H9 (cell line): ENCODE measurements around the gene CAB39L. TPM values are rescaled to one million over a fixed set of nuclear protein-coding genes. Genes with fewer than 3 reads are reported as not detected.

Experiments
- DNase-seq: peaks from one replicate; pipeline ENCODE4 v3.0.0-alpha.2; 2017
- H2AFZ ChIP-seq: one replicate; pipeline ENCODE4 v1.6.1; 2013; ENCODE audit warnings: mild to moderate bottlenecking, low read length, control low read depth, moderate library complexity
- H2AK5ac ChIP-seq: 2 replicates; pipeline ENCODE4 v1.6.1; 2013; ENCODE audit warnings: low read length, control low read depth, mixed read lengths; ENCODE audit not compliant: insufficient read length
- H2BK120ac ChIP-seq: one replicate; pipeline ENCODE4 v1.6.1; 2013; ENCODE audit warnings: low read depth, mild to moderate bottlenecking, low read length, control low read depth, inconsistent platforms; ENCODE audit not compliant: poor library complexity, severe bottlenecking
- H2BK12ac ChIP-seq: 2 replicates; pipeline ENCODE4 v1.6.1; 2013; ENCODE audit warnings: low read length, control low read depth, mixed read lengths, low read depth; ENCODE audit not compliant: insufficient read length
- H2BK15ac ChIP-seq: 2 replicates; pipeline ENCODE4 v1.6.1; 2013; ENCODE audit warnings: low read depth, low read length, control low read depth
- H2BK20ac ChIP-seq: one replicate; pipeline ENCODE4 v1.6.1; 2013; ENCODE audit warnings: low read depth, mild to moderate bottlenecking, low read length, control low read depth, inconsistent platforms; ENCODE audit not compliant: poor library complexity, severe bottlenecking
- H2BK5ac ChIP-seq: 2 replicates; pipeline ENCODE4 v1.6.1; 2013; ENCODE audit warnings: low read length, control low read depth, mixed read lengths; ENCODE audit not compliant: insufficient read length
- H3K14ac ChIP-seq: 2 replicates; pipeline ENCODE4 v1.6.1; 2013; ENCODE audit warnings: low read length, control low read depth; ENCODE audit not compliant: insufficient read depth
- H3K18ac ChIP-seq: 2 replicates; pipeline ENCODE4 v1.6.1; 2013; ENCODE audit warnings: low read depth, mild to moderate bottlenecking, mixed read lengths, low read length, control low read depth; ENCODE audit not compliant: insufficient read length
- H3K23ac ChIP-seq: 2 replicates; pipeline ENCODE4 v1.6.1; 2013; ENCODE audit warnings: low read length, control low read depth, mixed read lengths, low read depth; ENCODE audit not compliant: insufficient read length
- H3K23me2 ChIP-seq: 2 replicates; pipeline ENCODE4 v1.6.1; 2013; ENCODE audit warnings: low read depth, mild to moderate bottlenecking, mixed read lengths, low read length, control low read depth; ENCODE audit not compliant: insufficient read length, poor library complexity, severe bottlenecking
- H3K27ac ChIP-seq: 2 replicates; pipeline ENCODE4 v1.5.1; 2013; ENCODE audit warnings: low read length, control low read depth, mixed read lengths, low read depth; ENCODE audit not compliant: insufficient read length
- H3K27me3 ChIP-seq: 2 replicates; pipeline ENCODE4 v1.6.1; 2013; ENCODE audit warnings: low read length, control low read depth, inconsistent platforms; ENCODE audit not compliant: insufficient read depth
- H3K4ac ChIP-seq: 2 replicates; pipeline ENCODE4 v1.6.1; 2013; ENCODE audit warnings: low read depth, mild to moderate bottlenecking, control low read depth, inconsistent platforms, low read length, moderate library complexity
- H3K4me1 ChIP-seq: 2 replicates; pipeline ENCODE4 v1.6.1; 2013; ENCODE audit warnings: low read length, control low read depth, inconsistent platforms; ENCODE audit not compliant: insufficient read depth
- H3K4me2 ChIP-seq: 2 replicates; pipeline ENCODE4 v1.6.1; 2013; ENCODE audit warnings: low read length, control low read depth, mixed read lengths; ENCODE audit not compliant: insufficient read length, insufficient read depth
- H3K56ac ChIP-seq: 2 replicates; pipeline ENCODE4 v1.6.1; 2013; ENCODE audit warnings: low read depth, mild to moderate bottlenecking, mixed read lengths, low read length, control low read depth; ENCODE audit not compliant: insufficient read length
- H3K79me1 ChIP-seq: 2 replicates; pipeline ENCODE4 v1.6.1; 2013; ENCODE audit warnings: low read depth, mild to moderate bottlenecking, moderate library complexity, low read length, control low read depth, inconsistent platforms; ENCODE audit not compliant: insufficient read depth, poor library complexity, severe bottlenecking
- H3K79me2 ChIP-seq: 2 replicates; pipeline ENCODE4 v1.6.1; 2013; ENCODE audit warnings: low read length, control low read depth, inconsistent platforms; ENCODE audit not compliant: insufficient read depth
- H3K9ac ChIP-seq: 2 replicates; pipeline ENCODE4 v1.6.1; 2013; ENCODE audit warnings: low read length, control low read depth, mixed read lengths; ENCODE audit not compliant: insufficient read length; ENCODE audit errors: extremely low read depth
- H3K9me3 ChIP-seq: one replicate; pipeline ENCODE4 v1.6.1; 2013; ENCODE audit warnings: low read depth, low read length, inconsistent platforms; ENCODE audit not compliant: control insufficient read depth
- H3T11ph ChIP-seq: one replicate; pipeline ENCODE4 v1.6.1; 2013; ENCODE audit warnings: mild to moderate bottlenecking, low read length, control low read depth, inconsistent platforms
- H4K20me1 ChIP-seq: one replicate; pipeline ENCODE4 v1.6.1; 2013; ENCODE audit not compliant: control insufficient read depth, insufficient read length, insufficient read depth
- H4K5ac ChIP-seq: 2 replicates; pipeline ENCODE4 v1.6.1; 2013; ENCODE audit warnings: low read depth, mild to moderate bottlenecking, mixed read lengths, low read length, control low read depth; ENCODE audit not compliant: insufficient read length
- H4K8ac ChIP-seq: replicated peaks from 2 replicates; pipeline ENCODE4 v1.6.1; 2013; ENCODE audit warnings: low read length, control low read depth, mixed read lengths, low read depth; ENCODE audit not compliant: insufficient read length
- H4K91ac ChIP-seq: 2 replicates; pipeline ENCODE4 v1.6.1; 2013; ENCODE audit warnings: low read depth, mild to moderate bottlenecking, moderate library complexity, mixed read lengths, low read length, control low read depth; ENCODE audit not compliant: insufficient read length
- H3K27ac Mint-ChIP-seq, 3 experiments: 2 replicates in 2 of 3; 3 replicates in 1 of 3; pipeline ENCODE4 v1.8.0; 2020 to 2021; ENCODE audit warnings: mixed read lengths in 3 of 3, mild to moderate bottlenecking in 1 of 3, moderate library complexity in 1 of 3
- H3K27me3 Mint-ChIP-seq: 2 replicates; pipeline ENCODE4 v1.8.0; 2021; ENCODE audit warnings: low read depth, mild to moderate bottlenecking, moderate library complexity, mixed read lengths
- H3K36me3 Mint-ChIP-seq, 3 experiments: 2 replicates in 2 of 3; 3 replicates in 1 of 3; pipeline ENCODE4 v1.8.0; 2020 to 2021; ENCODE audit warnings: low read depth in 3 of 3, mixed read lengths in 3 of 3; ENCODE audit not compliant: insufficient read depth in 1 of 3
- H3K4me1 Mint-ChIP-seq, 2 experiments: 2 replicates each; pipeline ENCODE4 v1.8.0; 2020; ENCODE audit warnings: mixed read lengths in 2 of 2
- H3K4me3 Mint-ChIP-seq, 2 experiments: 2 replicates in 1 of 2; 3 replicates in 1 of 2; pipeline ENCODE4 v1.8.0; 2020 to 2021; ENCODE audit warnings: mild to moderate bottlenecking in 2 of 2, mixed read lengths in 2 of 2, moderate library complexity in 1 of 2
- H3K9me3 Mint-ChIP-seq, 2 experiments: 2 replicates in 1 of 2; 3 replicates in 1 of 2; pipeline ENCODE4 v1.8.0; 2020; ENCODE audit warnings: mild to moderate bottlenecking in 2 of 2, mixed read lengths in 2 of 2, moderate library complexity in 1 of 2
- WGBS: extraction: QIAGEN DNeasy Blood & Tissue Kit; methylation state at CpG from one replicate; pipeline ENCODE4 v1.1.7; 2013; ENCODE audit warnings: missing lambda C conversion rate, low lambda C conversion rate, mixed read lengths; ENCODE audit not compliant: insufficient read length; ENCODE audit errors: extremely low coverage; 5-methylcytosine and 5-hydroxymethylcytosine counted together
- total RNA-seq: library from RNA; stranded (reverse); gene quantifications from 2 replicates; pipeline ENCODE4 v1.2.1, GENCODE V29; 2021
- TF ChIP-seq, protein P1 (sequence below): fragments of 200-600 bp; sonication (generic); conservative IDR thresholded peaks from 3 replicates; pipeline ENCODE4 v1.8.0; 2021; ENCODE audit warnings: antibody characterized with exemption, mild to moderate bottlenecking

Gene CAB39L
- total RNA-seq, 1 experiment from 2014 or later = 6.0 TPM

DNA sequence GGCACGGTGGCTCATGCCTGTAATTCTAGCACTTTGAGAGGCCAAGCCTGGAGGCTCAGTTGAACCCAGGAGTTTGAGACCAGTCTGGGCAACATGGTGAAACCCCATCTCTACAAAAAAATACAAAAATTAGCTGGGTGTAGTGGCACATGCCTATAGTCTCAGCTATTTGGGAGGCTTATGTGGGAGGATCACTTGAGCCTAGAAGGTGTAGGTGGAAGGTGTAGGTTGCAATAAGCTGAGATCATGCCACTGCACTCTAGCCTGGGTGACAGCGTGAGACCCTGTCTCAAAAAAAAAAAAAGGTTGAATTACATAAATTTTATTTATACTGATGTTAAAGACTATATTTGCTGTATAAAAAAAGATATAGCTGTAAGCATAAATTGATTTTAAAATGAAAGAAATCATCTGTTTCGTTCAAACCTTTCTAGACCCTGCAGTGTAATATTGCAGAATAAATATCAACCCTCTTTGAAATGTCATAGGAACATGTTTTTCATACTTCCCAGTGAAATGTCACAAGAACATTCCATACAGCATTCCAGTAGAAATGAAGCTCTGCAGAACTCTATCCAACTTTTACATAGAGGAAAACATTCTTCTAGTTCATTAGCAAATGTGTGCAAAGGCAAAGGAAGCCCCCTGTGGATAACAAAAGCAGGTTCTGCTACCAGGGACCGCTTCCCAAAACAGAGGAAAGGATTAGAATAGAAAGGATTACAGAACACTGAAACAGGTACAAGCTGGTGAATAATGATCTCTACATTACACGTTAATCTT lies 76.0 kb downstream of the CAB39L start:
- no peaks in the 10 kb centered on the region for H3K9me3 ChIP-seq
- no peak for DNase-seq
- H4K20me1 ChIP-seq = no peaks in the 10 kb centered on the region
- H3K56ac ChIP-seq = no peak overlapping the region
- no peak overlapping the region for H4K5ac ChIP-seq
- peak overlapping the region in 2 of 3 experiments; percentile 64 to 77; a peak in 3 of 7 replicates for H3K27ac Mint-ChIP-seq
- no peak overlapping the region for H2BK20ac ChIP-seq
- H3K4me1 ChIP-seq = no peaks in the 10 kb centered on the region; the same call in 1 of the 2 replicates
- H3K18ac ChIP-seq = no peak overlapping the region
- no peak overlapping the region for H2AK5ac ChIP-seq
- TF ChIP-seq, protein P1, sequence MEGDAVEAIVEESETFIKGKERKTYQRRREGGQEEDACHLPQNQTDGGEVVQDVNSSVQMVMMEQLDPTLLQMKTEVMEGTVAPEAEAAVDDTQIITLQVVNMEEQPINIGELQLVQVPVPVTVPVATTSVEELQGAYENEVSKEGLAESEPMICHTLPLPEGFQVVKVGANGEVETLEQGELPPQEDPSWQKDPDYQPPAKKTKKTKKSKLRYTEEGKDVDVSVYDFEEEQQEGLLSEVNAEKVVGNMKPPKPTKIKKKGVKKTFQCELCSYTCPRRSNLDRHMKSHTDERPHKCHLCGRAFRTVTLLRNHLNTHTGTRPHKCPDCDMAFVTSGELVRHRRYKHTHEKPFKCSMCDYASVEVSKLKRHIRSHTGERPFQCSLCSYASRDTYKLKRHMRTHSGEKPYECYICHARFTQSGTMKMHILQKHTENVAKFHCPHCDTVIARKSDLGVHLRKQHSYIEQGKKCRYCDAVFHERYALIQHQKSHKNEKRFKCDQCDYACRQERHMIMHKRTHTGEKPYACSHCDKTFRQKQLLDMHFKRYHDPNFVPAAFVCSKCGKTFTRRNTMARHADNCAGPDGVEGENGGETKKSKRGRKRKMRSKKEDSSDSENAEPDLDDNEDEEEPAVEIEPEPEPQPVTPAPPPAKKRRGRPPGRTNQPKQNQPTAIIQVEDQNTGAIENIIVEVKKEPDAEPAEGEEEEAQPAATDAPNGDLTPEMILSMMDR = no peak
- no peak overlapping the region for H2BK12ac ChIP-seq
- H3K9me3 Mint-ChIP-seq = peaks cover 0 to 3% of the 10 kb centered on the region in 2 experiments; a peak in 2 of 5 replicates
- no peak overlapping the region for H3K23ac ChIP-seq
- H3T11ph ChIP-seq = no peak overlapping the region
- no peaks in the 10 kb centered on the region for H3K79me2 ChIP-seq
- no peak overlapping the region for H3K14ac ChIP-seq
- H3K79me1 ChIP-seq = no peaks in the 10 kb centered on the region
- H2BK120ac ChIP-seq = no peak overlapping the region
- H3K4me1 Mint-ChIP-seq = peaks cover 29 to 34% of the 10 kb centered on the region in 2 experiments
- no peak overlapping the region for H2AFZ ChIP-seq
- H3K23me2 ChIP-seq = no peaks in the 10 kb centered on the region
- no peak overlapping the region for H3K9ac ChIP-seq
- H4K91ac ChIP-seq = no peak overlapping the region
- H4K8ac ChIP-seq = no peak overlapping the region
- 0 out of 7 replicates have a peak, but pooled peaks cover 0 to 2% (median 0%) of the 10 kb centered on the region in 3 experiments for H3K36me3 Mint-ChIP-seq
- H2BK15ac ChIP-seq = no peak overlapping the region
- H3K27me3 ChIP-seq = no peaks in the 10 kb centered on the region
- H3K4me3 Mint-ChIP-seq = peak overlapping the region; percentile 38 to 61; a peak in 3 of 5 replicates
- no peak overlapping the region for H3K27ac ChIP-seq
- no CpG with 5 or more reads among the region's 5 CpGs for WGBS
- H3K27me3 Mint-ChIP-seq = no peaks in the 10 kb centered on the region; the same call in 1 of the 2 replicates
- H3K4me2 ChIP-seq = no peak overlapping the region
- H2BK5ac ChIP-seq = no peak overlapping the region
- no peak overlapping the region for H3K4ac ChIP-seq
